AG09319 (cell line): ENCODE measurements around the gene LASP1NB.

Experiments
- DNase-seq: peaks from one replicate; pipeline ENCODE4 v3.0.0-alpha.2; 2010; ENCODE audit warnings: low read depth; ENCODE audit errors: extremely low read depth
- CTCF ChIP-seq: IDR thresholded peaks from 2 replicates; pipeline ENCODE4 v1.5.1; 2011; ENCODE audit warnings: low read depth, mild to moderate bottlenecking, inconsistent platforms, low read length, moderate library complexity

Gene LASP1NB

GRCh38 chr17:38925263-38925995, at the start of gene LASP1NB:
Gene LASP1NB, plus strand, starts transcription at chr17:38925614.
- DNase-seq: no peak
- no peak for TF ChIP-seq CTCF

- DNase-seq: no peak
- TF ChIP-seq CTCF: no peak
Observed at GRCh38 chr17:38877130-38877851, 48.1 kb upstream of the LASP1NB start.

DNA sequence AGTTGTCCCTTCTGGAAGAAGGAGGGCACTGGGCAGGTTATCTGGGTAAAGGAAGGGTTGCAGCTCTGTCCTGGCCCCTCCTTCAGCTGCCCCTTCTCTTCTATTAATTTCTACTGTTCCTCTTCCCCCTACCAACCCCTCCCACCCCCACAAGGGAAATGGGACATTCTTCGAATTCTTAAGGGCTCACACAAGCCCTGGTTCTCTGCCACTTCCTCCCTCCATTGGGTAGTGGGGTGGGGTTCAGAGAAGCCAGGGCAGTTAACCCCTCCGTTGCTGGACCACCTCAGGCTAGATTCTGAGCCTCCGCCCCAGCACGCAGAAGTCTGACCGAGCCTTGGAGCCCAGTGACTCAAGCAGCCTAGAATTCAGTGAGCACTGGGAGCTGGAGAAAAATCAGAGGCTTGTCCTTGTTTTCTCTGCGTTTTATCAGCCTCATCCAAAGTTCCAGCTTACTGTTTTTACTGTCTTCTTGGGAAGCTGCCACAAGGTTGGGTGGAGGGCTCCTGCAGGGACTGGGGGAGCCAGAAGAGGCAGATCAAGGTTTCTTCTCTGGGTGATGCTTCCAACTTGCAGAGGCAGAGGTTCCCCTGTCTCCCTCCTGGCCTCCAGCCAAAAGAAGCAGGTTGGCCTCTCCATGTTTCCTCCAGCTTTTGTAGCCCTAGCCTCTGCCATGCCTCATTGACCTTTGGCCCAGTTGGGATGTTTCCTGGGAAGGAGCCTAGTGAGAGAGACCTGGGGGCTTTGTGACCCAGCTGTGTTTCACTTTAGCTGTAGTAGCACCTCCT, 45.3 kb upstream of the LASP1NB start:
- TF ChIP-seq CTCF: no peak
- no peak for DNase-seq

DNA sequence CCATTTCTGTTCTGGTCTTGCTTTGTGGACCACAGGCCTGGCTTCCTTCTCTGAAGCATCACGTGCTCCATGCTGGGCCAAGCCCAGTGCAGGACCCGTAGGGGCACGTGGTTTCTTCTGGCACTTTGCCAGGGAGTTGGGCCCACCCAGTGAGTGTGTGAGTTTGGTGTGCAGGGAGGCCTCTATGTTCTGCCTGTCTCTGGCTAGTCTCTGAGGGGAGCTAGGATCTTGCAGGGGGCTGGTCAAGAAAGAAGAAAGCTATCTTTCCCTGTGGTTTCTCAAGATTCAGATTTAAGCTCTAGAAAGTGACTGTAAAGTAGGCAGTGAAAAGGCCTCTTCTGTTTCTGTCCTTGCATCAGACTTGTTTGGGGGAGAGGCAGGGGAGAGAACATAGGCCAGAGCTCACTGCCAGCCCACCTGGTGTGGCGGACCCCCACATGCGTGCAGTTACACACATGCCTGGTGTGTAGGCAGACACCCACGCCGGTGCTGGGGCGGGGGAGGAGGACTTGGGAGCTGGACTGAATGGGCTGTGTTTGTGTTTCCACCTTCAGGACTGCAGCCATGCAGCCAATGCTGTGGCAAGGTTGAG, 43.7 kb upstream of the LASP1NB start:
- no peak for DNase-seq
- no peak for TF ChIP-seq CTCF

GRCh38 chr17:38882870-38883269, 42.5 kb upstream of the LASP1NB start:
- TF ChIP-seq CTCF: no peak
- DNase-seq: no peak

DNA sequence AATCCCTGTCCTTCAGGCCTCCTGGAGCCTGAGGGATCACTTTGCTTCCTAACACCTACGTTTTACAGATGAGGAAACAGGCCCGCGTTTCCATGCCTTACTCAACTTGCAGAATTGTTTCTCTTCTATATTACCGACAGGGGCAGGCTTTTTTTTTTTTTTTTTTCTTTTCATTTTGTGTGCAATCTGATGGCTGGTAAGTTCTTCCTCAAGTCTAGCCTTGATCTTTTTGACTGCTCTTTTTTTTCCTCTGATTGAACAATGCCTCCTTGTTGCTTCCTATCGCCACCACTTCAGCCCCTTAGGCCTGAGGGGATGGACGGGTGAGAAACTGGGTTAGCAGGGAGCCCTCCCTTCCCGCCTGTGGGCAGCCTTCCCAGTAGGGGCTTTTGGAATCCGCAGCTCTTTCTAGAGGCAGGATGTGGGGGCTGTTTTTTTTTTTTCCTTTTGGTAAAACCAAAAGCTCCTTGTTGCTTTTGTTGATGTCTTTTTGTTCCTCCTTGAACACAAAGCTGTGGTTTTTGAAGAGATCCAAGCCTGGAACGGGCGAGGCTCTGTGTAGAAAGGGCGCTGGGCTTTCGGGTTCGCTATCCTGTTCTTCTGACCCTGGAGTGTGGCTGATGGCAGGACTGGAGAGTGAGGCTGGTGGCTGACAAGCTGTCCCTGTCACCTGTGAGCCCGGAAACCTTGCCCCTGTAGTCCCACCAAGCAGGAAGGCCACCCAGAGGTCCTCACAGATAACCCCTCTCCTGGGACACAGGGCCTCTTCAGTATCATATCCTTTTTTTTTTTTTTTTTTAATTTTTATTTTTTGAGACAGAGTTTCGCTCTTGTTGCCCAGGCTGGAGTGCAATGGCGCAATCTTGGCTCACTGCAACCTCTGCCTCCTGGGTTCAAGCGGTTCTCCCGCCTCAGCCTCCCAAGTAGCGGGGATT, 41.6 kb upstream of the LASP1NB start:
- TF ChIP-seq CTCF: no peak
- no peak for DNase-seq
